Astrocyte (in vitro differentiated cells and primary cell): ENCODE data around the gene NCK2.

Experiments used
- EZH2 ChIP-seq: IDR thresholded peaks from 2 replicates; pipeline ENCODE4 v1.6.1; 2012; ENCODE audit warnings: mild to moderate bottlenecking, low read length, inconsistent platforms; ENCODE audit not compliant: insufficient read depth
- TF ChIP-seq, protein P1 (sequence below): IDR thresholded peaks from 2 replicates; pipeline ENCODE4 v1.5.1; 2011; ENCODE audit warnings: low read depth, mild to moderate bottlenecking, inconsistent platforms, low read length, moderate library complexity; ENCODE audit not compliant: insufficient read depth

- TF ChIP-seq EZH2: no peak
- TF ChIP-seq, protein P1, sequence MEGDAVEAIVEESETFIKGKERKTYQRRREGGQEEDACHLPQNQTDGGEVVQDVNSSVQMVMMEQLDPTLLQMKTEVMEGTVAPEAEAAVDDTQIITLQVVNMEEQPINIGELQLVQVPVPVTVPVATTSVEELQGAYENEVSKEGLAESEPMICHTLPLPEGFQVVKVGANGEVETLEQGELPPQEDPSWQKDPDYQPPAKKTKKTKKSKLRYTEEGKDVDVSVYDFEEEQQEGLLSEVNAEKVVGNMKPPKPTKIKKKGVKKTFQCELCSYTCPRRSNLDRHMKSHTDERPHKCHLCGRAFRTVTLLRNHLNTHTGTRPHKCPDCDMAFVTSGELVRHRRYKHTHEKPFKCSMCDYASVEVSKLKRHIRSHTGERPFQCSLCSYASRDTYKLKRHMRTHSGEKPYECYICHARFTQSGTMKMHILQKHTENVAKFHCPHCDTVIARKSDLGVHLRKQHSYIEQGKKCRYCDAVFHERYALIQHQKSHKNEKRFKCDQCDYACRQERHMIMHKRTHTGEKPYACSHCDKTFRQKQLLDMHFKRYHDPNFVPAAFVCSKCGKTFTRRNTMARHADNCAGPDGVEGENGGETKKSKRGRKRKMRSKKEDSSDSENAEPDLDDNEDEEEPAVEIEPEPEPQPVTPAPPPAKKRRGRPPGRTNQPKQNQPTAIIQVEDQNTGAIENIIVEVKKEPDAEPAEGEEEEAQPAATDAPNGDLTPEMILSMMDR: no peak
Observed at GRCh38 chr2:105712166-105712915, 32.4 kb upstream of the NCK2 start.
